ENCODE results near the gene ROPN1L. TPM values are rescaled to one million over a fixed set of nuclear protein-coding genes. Genes with fewer than 3 reads are reported as not detected.

Gene ROPN1L
- total RNA-seq, 1 experiment from 2014 or later: 0.66 TPM

GRCh38 chr5:10501554-10502075, 59.9 kb downstream of the ROPN1L start:
- no peak for TF ChIP-seq YY1 (IDR thresholded peaks at IDR 0.05; ENCODE audit: extremely low read depth, insufficient replicate concordance, low read depth, low read length)
- no peak for TF ChIP-seq ELF1 (IDR thresholded peaks at IDR 0.05; ENCODE audit: borderline replicate concordance, low read depth)
- no peak for TF ChIP-seq SP1 (IDR thresholded peaks at IDR 0.05; ENCODE audit: low read depth)
- TF ChIP-seq FOSL1 (IDR thresholded peaks at IDR 0.05; ENCODE audit: low read depth): no peak
- no peak for TF ChIP-seq EGR1 (IDR thresholded peaks at IDR 0.05; ENCODE audit: low read depth)
- Histone ChIP-seq H3K27me3 (ENCODE audit: insufficient read depth, low read length) (no peaks in the 10 kb centered on the region), H3K9ac (ENCODE audit: low read length) (no peak overlapping the region), H4K20me1 (ENCODE audit: insufficient read depth) (no peaks in the 10 kb centered on the region), H3K4me3 (replicated peaks in 1 of 2; ENCODE audit: low read depth in 1 of 2, low read length in 2 of 2) (no peak overlapping the region), H2AFZ (ENCODE audit: low read depth, low read length, poor library complexity, severe bottlenecking) (no peak overlapping the region), H3K27ac (ENCODE audit: low read depth, low read length) (no peak overlapping the region), H3K36me3 (ENCODE audit: control insufficient read depth in 1 of 2, insufficient read depth in 2 of 2, low read length in 2 of 2) (no peaks in the 10 kb centered on the region), H3K4me1 (ENCODE audit: control insufficient read depth in 1 of 2, insufficient read depth in 2 of 2, low read length in 2 of 2) (peaks cover 3 to 20% of the 10 kb centered on the region in 2 experiments; a peak in 3 of 4 replicates), H3K9me2 (ENCODE audit: insufficient read depth) (no peaks in the 10 kb centered on the region), H3K9me3 (ENCODE audit: control insufficient read depth in 1 of 2, insufficient read depth in 1 of 2, low read depth in 1 of 2, low read length in 2 of 2) (no peaks in the 10 kb centered on the region), H3K4me2 (ENCODE audit: low read length) (no peak overlapping the region), H3K79me2 (ENCODE audit: insufficient read depth, low read length) (no peaks in the 10 kb centered on the region)
- no peak for ATAC-seq
- ChIA-PET RAD21 (ENCODE audit: low non-redundant PET in 1 of 2, low total read pairs in 2 of 2, uncharacterized antibody in 2 of 2, unreplicated experiment in 2 of 2) (no interaction called here), POLR2A (no interaction called here), CTCF (interaction anchor here (1.0 kb wide), 1 partner anchor 11 kb away, joined by 3 read pairs; no protein-coding TSS in a partner anchor)
- no peak for DNase-seq (ENCODE audit: low read depth, low spot score)
- intact Hi-C loops (cut with micrococcal nuclease): no loop called here
- no TSS peak for BruUV-seq (replicated peaks)

GRCh38 chr5:10502130-10502529, 60.5 kb downstream of the ROPN1L start:
- Histone ChIP-seq H3K36me3 (ENCODE audit: control insufficient read depth in 1 of 2, insufficient read depth in 2 of 2, low read length in 2 of 2) (no peaks in the 10 kb centered on the region), H3K79me2 (ENCODE audit: insufficient read depth, low read length) (no peaks in the 10 kb centered on the region), H4K20me1 (ENCODE audit: insufficient read depth) (no peaks in the 10 kb centered on the region), H2AFZ (ENCODE audit: low read depth, low read length, poor library complexity, severe bottlenecking) (no peak overlapping the region), H3K4me1 (ENCODE audit: control insufficient read depth in 1 of 2, insufficient read depth in 2 of 2, low read length in 2 of 2) (peaks cover 3 to 20% of the 10 kb centered on the region in 2 experiments; a peak in 3 of 4 replicates), H3K9me2 (ENCODE audit: insufficient read depth) (no peaks in the 10 kb centered on the region), H3K4me2 (ENCODE audit: low read length) (no peak overlapping the region), H3K4me3 (replicated peaks in 1 of 2; ENCODE audit: low read depth in 1 of 2, low read length in 2 of 2) (no peak overlapping the region), H3K27me3 (ENCODE audit: insufficient read depth, low read length) (no peaks in the 10 kb centered on the region), H3K27ac (ENCODE audit: low read depth, low read length) (no peak overlapping the region), H3K9me3 (ENCODE audit: control insufficient read depth in 1 of 2, insufficient read depth in 1 of 2, low read depth in 1 of 2, low read length in 2 of 2) (no peaks in the 10 kb centered on the region), H3K9ac (ENCODE audit: low read length) (no peak overlapping the region)
- CTCF ChIA-PET: interaction anchor here (0.6 to 1.0 kb wide), 2 partner anchors 12 kb away, joined by 3 to 6 read pairs; no protein-coding TSS in a partner anchor
- intact Hi-C loops (cut with micrococcal nuclease): no loop called here
- POLR2A ChIA-PET: no interaction called here
- DNase-seq (ENCODE audit: low read depth, low spot score) (no peak), ATAC-seq (no peak)
- RAD21 ChIA-PET (ENCODE audit: low non-redundant PET in 1 of 2, low total read pairs in 2 of 2, uncharacterized antibody in 2 of 2, unreplicated experiment in 2 of 2): interaction anchor here in 1 of 2 experiments (0.6 kb wide), 1 partner anchor 342 kb away, joined by 6 read pairs; no protein-coding TSS in a partner anchor
- no TSS peak for BruUV-seq (replicated peaks)
- TF ChIP-seq ZFX (IDR thresholded peaks at IDR 0.05) (no peak), MAX (IDR thresholded peaks at IDR 0.05) (no peak)
- TF ChIP-seq, protein P1, sequence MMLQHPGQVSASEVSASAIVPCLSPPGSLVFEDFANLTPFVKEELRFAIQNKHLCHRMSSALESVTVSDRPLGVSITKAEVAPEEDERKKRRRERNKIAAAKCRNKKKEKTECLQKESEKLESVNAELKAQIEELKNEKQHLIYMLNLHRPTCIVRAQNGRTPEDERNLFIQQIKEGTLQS (IDR thresholded peaks at IDR 0.05): no peak
- TF ChIP-seq, protein P2, sequence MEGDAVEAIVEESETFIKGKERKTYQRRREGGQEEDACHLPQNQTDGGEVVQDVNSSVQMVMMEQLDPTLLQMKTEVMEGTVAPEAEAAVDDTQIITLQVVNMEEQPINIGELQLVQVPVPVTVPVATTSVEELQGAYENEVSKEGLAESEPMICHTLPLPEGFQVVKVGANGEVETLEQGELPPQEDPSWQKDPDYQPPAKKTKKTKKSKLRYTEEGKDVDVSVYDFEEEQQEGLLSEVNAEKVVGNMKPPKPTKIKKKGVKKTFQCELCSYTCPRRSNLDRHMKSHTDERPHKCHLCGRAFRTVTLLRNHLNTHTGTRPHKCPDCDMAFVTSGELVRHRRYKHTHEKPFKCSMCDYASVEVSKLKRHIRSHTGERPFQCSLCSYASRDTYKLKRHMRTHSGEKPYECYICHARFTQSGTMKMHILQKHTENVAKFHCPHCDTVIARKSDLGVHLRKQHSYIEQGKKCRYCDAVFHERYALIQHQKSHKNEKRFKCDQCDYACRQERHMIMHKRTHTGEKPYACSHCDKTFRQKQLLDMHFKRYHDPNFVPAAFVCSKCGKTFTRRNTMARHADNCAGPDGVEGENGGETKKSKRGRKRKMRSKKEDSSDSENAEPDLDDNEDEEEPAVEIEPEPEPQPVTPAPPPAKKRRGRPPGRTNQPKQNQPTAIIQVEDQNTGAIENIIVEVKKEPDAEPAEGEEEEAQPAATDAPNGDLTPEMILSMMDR (IDR thresholded peaks at IDR 0.05 in 2 of 3, conservative IDR thresholded peaks at IDR 0.05 in 1 of 3; ENCODE audit: borderline replicate concordance in 1 of 3, insufficient read depth in 1 of 3, low read depth in 2 of 3, low read length in 2 of 3): peak in 2 of 3 experiments; percentile 16 to 29; a peak in 2 of 6 replicates

All from HCT116 (cell line).